ENCODE results near the gene OSBPL8.
A peak's percentile ranks its signal among the peaks of the same experiment; 100 is the strongest.
"Not testable (repeated sequence)": the region's sequence is repeated elsewhere in the genome, so short reads cannot be mapped to it uniquely, and the experiment has no call there.

The OSBPL8 gene

DNA sequence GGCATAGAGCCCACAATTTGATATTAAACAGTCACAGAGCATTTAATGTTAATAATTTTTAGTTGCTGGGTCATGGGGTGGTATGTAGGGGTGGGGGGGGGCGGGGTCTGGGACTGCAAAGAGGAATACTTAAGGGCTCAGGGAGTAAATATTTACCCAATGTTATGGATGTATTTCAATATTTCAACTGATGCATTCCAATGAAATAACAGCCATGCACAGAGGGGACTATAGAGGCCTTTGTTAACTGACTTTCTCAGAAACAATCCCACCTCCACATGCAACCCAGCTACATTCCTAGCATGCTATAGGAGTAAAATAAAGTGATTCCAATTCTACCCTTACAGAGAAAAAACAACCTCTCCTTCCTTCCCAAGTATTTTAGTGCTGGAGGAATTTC lies 203.5 kb downstream of the OSBPL8 start:
- no peak for DNase-seq (ENCODE audit: low spot score)

DNA sequence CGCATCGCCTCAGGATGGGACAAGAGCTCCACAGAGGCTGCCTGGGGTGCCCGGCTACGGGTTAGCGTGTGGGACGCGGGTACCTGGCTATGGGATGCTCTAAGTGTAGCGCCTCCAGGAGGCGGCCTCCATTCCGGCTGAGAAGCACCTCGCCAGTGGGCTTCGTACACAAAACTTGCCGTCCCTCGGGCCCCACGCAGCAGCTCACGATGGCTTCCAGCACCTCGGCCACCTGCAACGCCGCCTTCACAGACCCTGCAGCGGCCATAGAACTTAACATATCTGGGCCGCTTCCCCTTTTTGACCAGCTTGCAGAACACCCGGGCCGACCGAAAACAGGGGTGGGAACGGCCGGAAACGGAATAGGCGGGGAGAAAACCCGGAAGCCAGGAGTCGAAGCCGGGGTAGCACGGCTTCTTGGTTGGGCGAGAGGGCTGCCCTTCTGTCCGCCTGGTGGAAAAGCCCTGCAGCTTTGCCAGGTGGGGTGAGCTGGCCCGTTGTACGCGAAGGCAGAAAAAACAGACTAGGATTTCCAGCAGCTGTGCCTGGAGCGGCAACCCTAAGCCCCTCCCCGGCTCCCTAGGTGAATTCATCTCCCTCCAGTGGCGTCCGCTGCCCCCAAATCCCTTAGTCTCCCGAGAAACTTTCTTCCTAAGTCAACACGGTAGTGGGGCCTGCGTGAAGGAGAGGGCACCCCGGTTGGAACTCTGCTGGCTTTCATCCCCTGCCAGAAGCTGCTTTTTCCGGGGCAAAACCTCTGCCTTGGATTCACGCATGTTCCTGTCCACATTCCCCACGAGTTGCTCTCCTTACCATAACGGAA lies 211.3 kb downstream of the OSBPL8 start, which contains the start of gene BBS10:
BBS10 (minus strand) TSS at position 337 of the 823 bp plus-strand sequence; CDS start at position 280, 57 bp downstream.
- DNase-seq (ENCODE audit: low spot score) = peak; percentile 85

DNA sequence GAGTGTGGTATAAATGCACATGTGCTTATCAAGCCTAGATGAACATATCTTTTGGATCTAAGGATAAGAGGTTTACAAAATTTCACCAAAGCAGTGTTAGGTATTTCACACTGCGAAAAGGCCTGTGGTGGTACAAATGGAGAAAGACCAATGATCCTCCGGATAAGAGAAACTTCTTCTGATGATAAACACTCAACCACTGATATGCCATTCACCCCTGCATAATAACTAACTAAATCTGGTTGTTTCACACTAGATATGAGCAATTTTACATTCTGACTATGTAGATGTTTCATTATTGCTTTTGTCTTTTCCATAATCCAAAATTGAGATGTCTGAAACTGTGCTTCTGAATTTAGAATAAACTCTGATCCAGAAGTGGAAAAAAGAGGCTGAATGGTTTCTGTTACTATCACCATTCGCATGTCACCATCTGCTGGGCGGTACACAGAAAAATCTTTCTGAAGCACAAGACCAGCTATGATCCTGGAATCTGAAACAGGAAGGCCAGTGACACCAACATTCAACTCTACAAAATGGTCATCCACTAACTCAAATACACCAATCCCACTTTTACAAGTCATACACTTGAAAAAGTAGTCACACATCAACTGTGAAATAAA lies 212.7 kb downstream of the OSBPL8 start:
- peak; percentile 8 for DNase-seq (ENCODE audit: low spot score)

DNA sequence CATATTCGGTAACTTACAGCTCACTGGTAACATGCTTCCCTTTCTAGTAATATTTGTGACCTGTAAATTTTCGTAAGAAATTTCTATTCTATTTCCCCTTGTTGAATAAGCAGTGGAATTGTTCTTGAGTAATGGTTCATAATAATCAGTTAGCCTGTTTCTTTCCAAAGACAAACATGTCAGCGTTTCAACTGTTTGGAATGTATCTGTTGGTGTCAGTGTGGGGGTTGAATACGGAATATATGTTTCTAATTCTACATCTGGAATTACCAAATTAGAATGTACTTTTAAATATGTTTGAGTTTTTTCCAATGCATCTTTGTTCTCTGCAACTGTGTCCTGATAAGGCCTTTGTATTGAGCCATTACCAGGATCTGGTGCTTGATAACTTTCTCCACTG lies 213.3 kb downstream of the OSBPL8 start:
- DNase-seq (ENCODE audit: low spot score) = no peak

DNA sequence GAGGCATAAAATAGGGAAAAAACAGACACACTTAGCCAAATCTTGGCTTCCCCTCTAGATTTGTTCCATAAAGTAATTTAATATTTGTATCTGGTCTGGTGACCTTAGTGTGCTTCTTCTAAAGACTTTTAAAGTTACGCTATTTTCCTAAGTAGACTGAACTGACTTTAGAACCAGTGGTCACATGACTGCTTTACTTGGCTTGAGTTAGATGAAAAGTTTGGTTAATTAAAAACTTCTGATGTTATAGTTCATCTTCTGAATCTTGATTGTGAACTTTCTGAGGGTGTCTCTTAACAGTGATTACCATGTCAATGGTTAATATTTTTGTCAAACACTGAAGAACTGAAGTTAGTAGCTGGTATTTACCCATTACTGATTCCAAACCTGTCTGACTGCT lies 214.0 kb downstream of the OSBPL8 start:
- no peak for DNase-seq (ENCODE audit: low spot score)

DNA sequence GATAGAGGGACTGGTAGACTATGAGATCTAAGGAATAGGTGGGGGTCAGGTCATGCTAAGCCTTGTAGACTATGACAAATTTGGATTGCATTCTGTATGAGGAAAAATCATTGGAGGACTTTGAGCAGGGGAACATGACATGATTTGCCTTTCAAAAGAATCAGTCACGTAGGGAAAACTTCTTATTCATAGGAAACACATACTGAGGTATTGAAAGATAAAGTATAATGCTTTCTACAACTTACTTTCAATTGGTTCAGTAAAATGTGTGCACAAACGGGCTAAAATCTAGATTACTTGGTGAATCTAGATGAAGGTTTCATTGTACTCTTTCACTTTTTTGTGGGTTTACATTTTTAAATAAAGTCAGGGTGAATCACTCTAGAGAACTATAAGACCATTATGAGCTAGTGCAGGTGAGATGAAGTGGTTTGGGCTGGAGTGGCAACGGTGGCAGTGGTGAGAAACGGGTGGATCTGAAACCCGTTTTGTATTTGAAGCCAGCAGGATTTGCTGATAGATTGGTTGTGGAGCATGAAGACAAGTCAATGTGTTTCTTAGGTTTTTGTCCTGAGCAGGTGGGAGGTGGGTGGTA lies 218.0 kb downstream of the OSBPL8 start:
- DNase-seq (ENCODE audit: low spot score) = no peak

DNA sequence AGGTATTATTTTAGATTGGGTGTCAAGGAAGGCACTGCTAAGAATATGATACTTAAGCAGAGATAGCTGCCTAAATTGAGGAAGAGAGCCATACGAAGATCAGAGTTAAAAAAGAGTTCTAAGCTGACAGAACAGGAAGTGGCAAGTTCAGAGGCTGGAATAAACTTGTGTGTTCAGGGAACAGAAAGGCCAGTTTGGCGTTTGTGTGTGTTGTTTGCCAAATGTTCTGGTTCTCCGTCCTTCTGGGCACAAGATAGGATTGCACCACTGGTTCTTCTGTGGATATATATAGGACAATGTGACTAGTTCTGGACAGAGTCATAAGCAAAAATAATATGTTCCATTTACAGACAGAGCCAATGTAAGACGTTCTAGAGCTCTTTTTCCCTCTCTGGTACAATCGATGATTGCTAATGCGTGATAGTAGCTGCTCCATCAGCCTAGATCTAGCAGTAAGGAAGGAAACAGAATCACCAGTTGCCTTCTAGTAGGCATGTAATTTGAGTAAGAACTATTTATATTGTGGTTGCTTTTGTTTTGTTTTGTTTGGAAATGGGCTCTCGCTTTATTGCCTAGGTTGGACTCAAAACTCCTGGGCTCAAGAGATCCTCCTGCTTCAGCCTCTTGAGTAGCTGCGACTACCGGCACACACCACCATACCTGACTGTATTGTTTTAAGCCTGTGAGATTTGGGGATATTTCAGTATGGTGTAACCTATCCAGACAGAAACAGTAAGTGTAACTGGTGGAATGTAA lies 218.7 kb downstream of the OSBPL8 start:
- DNase-seq (ENCODE audit: low spot score) = no peak

DNA sequence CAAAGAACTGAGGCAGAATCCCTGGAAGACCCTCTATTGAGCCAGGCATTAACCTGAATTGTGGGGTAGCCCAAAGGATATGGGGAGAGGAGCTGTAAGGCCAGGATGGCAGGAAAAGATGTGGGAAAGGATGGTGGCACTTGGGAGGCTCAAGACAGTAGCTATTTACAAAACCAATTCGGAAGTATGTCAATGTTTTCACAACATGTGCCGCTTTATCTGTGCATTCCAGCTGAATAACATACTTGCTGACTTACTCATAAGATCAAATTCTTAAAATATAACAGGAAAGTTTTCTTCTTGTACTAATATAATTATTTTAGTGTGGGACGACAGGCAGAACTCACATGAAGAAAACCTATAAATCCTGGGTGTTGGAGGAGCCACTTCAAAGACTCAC lies 222.0 kb downstream of the OSBPL8 start:
- DNase-seq (ENCODE audit: low spot score) = no peak

DNA sequence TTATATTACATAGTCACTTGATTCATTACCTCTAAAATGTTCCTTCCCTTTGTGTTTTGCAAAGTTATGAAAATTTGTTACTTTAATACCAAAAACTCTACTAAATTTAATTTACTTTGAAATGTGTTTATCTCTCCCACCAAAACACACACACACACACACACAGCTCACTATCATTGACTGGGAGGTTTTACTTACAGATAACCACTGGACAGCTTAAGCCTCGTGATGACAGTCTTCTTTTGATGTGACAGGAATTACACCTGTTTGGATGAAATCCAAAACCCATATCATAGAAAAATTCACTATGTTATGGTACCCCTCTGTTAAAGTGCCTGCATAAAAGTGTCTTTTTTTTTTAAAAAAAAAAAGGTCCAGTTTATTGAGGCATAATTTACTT lies 227.0 kb downstream of the OSBPL8 start:
- no peak for DNase-seq (ENCODE audit: low spot score)

DNA sequence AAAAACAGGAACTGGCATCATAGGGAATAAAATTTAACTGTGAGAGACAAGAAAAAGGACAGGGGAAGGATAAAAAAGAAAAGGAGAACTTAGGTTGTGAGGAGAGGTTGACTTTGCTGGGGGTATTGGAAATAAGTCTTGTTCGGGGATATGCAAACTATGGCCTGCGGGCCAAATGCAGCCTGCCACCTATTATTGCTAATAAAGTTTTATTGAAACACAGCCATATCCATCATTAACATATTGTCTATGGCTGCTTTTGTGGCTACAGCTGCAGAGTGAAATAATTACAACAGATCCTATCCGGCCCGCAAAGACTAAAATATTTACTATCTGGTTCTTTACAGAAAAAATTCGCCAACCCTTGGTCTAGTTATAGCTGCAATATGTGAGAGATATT lies 230.0 kb downstream of the OSBPL8 start:
- no peak for DNase-seq (ENCODE audit: low spot score)

DNA sequence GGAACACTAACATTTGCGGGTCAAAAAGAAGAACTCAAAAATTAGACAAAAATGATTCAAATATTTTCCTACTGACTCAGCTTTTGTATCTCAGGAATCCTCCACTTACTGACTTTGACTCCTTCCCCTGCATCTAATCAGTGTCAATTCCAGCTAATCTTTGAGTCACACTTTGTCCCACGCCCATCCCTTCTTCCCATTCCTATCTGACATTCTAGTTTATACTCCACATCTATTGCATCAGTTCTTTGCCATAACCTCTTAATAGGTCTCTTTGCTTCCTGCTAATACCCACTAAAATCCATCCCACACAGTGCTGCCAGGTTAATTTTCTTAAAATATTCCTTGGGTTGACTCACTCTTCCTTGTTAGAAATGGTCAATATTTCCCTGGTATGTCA lies 230.4 kb downstream of the OSBPL8 start:
- no peak for DNase-seq (ENCODE audit: low spot score)

DNA sequence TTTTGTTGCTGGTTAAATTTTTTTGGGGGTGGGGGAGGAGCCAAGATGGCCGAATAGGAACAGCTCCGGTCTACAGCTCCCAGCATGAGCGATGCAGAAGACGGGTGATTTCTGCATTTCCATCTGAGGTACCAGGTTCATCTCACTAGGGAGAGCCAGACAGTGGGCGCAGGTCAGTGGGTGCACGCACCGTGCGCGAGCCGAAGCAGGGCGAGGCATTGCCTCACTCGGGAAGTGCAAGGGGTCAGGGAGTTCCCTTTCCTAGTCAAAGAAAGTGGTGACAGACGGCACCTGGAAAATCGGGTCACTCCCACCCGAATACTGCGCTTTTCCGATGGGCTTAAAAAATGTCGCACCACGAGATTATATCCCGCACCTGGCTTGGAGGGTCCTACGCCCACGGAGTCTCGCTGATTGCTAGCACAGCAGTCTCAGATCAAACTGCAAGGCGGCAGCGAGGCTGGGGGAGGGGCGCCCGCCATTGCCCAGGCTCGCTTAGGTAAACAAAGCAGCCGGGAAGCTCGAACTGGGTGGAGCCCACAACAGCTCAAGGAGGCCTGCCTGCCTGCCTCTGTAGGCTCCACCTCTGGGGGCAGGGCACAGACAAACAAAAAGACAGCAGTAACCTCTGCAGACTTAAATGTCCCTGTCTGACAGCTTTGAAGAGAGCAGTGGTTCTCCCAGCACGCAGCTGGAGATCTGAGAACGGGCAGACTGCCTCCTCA lies 239.8 kb downstream of the OSBPL8 start:
- not testable (repeated sequence) for DNase-seq (ENCODE audit: low spot score)

DNA sequence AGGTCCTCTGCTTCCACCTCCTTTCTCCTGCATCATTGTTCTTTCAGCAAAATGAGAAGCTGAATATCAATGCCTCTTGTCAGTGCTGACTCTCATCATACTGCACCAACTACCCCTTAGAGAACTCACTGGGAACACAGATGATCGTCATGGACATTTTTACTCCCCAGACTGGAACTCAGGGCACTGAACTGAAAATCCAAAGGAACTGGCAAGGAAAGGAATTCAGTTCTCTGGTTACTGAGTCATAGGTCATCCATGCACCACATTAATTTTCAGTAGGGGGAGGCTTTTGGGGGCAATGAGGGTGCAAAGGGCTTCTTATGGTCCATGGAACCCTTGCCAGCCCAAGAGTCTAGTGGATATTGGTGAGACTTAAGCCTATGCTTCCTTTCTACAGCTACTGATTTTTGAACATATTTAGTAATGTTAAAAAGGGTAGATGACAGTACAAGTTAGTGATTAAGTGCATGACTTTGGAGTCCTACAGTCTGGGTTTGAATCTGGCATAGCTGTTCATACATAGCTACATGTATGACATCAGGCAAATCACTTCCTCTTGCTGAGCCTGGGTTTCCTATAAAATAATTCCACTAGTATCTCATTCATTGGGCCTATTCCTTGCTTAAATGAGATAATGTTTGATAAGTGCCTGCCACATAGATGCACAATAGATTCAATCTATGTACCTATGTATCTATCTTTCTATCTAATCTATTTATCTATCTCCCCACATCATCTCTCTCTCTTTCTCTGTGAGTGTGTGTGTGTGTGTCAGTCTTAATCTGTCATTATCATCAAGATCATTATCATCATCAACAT lies 240.6 kb downstream of the OSBPL8 start:
- DNase-seq (ENCODE audit: low spot score) = no peak

DNA sequence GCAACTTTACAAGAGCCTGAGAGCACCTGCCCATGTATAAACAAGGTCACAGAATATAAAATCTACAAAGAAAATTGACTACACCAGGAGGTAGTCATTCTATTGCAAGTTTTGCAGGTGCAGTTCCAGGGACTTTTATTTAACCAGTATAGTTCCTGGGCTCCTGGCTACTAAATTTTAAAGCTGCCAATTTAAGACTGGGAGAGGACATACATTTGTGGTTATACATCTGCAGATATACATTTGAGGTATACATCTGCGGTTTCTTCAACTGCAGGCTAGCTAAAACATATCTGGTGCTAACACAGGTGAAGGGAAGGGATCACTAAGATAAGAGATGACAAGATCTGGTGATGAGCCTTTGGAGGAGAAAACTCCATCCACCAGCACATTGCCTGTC lies 241.6 kb downstream of the OSBPL8 start:
- no peak for DNase-seq (ENCODE audit: low spot score)

DNA sequence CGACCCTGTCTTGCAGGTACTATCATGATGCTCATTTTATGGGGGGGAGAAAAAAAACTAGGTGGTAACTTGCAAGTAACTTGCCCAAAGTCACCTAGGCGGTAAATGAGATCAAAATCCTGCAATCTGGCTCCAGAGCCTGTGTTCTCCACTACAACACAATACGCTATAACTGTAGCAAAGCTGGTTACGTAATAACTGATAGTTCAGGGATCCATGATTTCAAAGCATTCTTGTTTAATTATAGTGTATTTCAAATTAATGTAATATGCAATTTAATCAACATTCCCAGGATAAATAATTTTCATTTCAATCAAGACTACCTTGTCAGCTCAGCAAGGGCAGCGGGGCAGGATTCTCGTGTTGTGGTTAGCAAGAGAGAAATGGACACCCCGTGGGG lies 243.1 kb downstream of the OSBPL8 start:
- no peak for DNase-seq (ENCODE audit: low spot score)

DNA sequence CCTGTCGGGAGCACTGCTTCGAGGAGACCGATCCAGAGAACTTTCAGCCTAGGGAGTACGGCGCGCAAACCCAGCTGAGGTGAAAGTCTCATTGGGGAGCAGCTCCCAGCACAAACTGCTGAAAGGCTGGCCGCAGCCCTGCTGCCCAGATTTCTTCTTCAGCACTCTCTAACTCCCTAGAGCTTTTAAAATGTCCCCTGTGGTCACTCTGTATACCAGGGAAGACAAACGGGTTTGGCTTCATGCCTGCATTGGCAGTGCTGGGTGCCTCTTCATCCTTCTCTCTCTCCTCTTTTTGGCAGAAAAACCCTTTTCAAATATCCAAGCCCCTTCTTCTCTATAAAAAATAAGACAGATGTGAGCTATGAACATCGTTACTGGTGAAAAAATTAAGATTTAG lies 246.3 kb downstream of the OSBPL8 start:
- DNase-seq (ENCODE audit: low spot score) = no peak

DNA sequence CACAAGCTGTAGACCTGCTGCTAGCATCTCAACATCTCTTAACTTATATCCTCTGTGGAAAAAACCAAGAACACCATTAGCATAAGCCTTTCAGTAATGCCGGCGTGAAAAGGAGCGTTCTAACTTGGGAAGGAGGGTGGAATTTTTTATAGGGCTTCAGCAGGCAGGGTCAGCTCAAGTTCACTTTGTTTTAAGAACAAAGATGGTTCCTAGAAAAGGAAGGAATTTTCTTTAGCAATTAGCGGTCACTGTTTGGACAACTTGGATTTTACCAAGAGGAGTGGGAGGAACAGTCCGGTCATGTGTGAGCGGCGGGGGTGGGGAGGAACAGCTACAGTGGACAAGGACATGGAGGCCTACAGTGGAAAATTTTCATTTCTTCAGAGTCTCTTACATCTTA lies 247.3 kb downstream of the OSBPL8 start:
- DNase-seq (ENCODE audit: low spot score) = no peak

DNA sequence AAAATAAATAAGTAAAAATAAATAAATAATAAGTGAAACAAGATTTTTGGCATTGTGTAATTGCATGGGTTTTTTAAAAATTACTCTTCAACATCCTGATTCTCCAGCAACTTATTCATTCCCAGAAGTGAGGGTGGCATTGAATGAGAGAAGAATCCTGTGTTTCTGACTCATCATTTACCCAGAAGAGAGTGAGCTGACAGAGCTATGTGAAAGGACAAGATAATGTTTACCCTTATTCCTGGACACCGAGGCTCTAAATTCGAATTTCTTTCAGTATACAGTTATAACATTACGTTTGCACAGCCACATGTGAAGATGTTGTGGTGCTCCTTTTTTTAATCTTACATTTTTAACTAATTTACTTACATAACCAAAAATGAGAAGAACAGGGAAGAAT lies 247.8 kb downstream of the OSBPL8 start:
- DNase-seq (ENCODE audit: low spot score) = no peak

DNA sequence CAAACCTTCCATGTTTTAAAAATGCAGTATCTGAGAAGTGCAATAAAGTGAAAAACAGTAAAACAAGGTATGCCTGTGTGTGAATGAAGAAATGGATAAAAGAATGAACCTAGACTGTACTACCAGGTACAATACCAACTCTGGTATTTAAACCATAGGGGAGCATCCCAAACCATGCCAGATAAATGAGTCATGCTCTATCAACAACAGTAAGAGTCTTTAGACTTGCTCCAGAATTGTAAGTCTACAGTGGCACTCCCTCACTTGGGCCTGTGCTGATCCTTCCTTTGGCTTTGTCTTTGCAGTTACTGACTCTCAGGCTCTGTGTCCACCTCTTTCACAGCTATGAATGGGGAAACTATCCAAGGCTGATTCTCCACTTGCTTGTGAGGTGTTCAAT lies 249.5 kb downstream of the OSBPL8 start:
- DNase-seq (ENCODE audit: low spot score) = no peak

DNA sequence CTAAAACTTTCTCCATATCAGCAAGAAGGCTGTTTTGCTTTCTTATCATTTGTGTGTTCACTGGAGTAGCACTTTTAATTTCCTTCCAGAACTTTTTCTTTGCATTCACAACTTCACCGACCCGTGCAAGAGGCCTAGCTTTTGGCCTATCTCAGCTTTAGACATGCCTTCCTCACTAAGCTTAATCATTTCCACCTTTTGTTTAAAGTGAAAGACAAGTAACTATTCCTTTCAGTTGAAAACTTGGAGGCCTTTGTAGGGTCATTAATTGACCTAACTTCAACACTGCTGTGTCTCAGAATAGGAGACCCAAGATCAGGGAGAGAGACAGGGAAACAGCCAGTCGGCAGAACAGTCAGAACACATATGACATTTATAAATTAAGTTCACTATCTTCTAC lies 250.7 kb downstream of the OSBPL8 start:
- DNase-seq (ENCODE audit: low spot score) = no peak

DNA sequence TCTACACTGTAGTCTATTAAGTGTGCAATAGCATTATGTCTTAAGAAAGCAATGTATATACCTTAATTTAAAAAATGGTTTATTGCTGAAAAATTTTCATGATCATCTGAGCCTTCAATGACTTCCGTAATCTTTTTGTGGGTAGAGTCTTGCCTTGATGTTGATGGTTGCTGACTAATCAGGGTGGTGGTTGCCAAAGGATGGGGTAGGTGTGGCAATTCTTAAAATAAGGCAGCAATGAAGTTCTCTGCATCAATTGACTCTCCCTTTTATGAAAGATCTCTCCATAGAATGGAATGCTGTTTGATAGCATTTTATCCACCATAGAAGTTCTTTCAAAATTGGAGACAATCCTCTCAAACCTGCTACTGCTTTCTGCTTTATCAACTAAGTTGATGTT lies 252.5 kb downstream of the OSBPL8 start:
- DNase-seq (ENCODE audit: low spot score) = no peak
